PFSK-1 (cell line): ENCODE data around the gene FNBP1.

Experiments
- POLR2AphosphoS5 ChIP-seq: IDR thresholded peaks from 2 replicates; pipeline ENCODE4 v1.6.1; 2012; ENCODE audit warnings: low read depth, mild to moderate bottlenecking, control low read depth, low read length, moderate library complexity
- REST ChIP-seq, 2 experiments: IDR thresholded peaks; 2 replicates each; pipeline versions ENCODE4 v1.6.1 to v1.8.0; 2011 to 2012; ENCODE audit warnings: low read depth in 2 of 2, low read length in 2 of 2, control low read depth in 1 of 2, inconsistent platforms in 1 of 2, mild to moderate bottlenecking in 1 of 2, moderate library complexity in 1 of 2; ENCODE audit not compliant: insufficient read depth in 1 of 2

- no peak for TF ChIP-seq POLR2AphosphoS5
- TF ChIP-seq REST (IDR thresholded peaks at IDR 0.05; ENCODE audit: insufficient read depth in 1 of 2, low read depth in 2 of 2, low read length in 2 of 2) = peak in 1 of 2 experiments; percentile 52; a peak in 1 of 4 replicates
Observed at GRCh38 chr9:129838707-129839259, 204.2 kb downstream of the FNBP1 start.
